Stimulated activated CD8-positive, alpha-beta memory T cell treated with anti-CD3 and anti-CD28 coated beads, Interleukin-2, amount 100 ng/mL, for 1 hour (primary cell): Measurements from ENCODE around the gene MAP3K4.

Experiments
- DNase-seq, 2 donors: peaks; one replicate each; pipeline ENCODE4 v3.0.0-alpha.2; 2020; ENCODE audit warnings: low read depth in 2 of 2

MAP3K4 gene

DNA sequence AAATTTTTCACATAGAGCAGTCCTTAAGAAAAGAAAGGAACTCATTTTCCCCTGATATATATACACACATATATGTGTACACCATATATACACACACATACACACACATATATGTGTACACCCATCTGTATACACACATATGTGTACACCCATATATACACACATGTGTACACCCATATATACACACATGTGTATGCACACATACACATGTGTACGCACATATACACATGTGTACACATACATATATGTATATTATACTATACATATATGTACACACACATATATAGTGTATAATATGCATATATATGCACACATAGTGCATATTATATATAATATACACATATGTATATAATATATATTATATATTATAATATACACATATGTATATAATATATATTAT is 9.1 kb downstream of the MAP3K4 start:
- no peak for DNase-seq

DNA sequence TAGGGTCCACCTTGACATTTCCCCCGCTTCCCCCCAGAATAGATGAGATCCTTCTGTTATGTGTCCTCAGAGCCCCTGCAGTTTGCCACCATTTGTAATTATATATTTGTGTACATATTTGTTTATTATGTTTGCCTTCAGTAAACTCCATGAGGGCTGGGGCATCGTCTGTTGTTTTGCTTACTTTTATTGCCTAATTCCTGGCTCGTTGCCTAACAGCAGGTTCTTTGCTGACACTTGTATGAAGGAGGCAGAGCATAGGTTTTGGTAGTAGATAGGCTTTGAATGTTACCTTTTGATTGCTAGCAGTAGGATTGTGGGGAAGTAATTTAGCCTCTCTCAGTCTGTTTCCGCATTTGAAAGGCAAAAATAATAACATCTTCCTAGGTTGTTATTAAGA is 9.9 kb downstream of the MAP3K4 start:
- no peak for DNase-seq

DNA sequence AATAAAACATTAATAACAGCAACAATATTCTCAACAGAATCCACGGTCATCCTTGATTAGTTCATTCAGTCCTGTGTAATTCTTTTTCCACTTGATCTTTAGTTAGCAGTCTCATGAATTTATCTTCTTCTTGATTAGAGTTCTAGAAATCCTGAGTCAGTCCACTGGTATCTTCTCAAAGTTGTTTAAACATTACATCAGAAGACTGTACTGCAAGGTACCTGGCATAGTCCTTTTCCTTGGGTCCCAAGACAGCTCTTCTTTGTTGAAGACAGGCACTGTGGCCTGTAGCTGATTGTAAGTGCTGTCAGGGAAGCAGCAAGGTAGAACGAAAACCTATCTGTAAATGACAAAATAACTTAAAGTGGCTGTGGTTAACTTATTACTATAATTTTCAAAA is 11.8 kb downstream of the MAP3K4 start:
- DNase-seq: no peak

DNA sequence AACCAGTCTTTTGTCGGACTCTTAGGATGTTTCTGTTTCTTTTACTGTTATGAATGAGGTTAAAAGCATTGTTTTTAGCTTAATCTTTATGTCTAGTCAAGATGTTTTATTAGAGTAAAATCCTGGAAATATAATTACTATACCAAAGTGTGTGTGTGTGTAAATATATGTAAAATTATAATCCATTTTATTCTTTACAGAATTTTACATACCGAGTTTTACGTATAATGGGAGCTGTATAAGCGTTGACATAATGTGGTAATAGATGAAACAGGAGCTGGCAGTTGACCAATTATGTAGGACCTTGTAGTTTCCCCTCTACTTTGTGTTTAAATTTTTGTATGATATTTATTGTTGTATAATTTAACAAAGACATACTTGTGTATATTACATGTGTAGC is 16.7 kb downstream of the MAP3K4 start:
- no peak for DNase-seq

DNA sequence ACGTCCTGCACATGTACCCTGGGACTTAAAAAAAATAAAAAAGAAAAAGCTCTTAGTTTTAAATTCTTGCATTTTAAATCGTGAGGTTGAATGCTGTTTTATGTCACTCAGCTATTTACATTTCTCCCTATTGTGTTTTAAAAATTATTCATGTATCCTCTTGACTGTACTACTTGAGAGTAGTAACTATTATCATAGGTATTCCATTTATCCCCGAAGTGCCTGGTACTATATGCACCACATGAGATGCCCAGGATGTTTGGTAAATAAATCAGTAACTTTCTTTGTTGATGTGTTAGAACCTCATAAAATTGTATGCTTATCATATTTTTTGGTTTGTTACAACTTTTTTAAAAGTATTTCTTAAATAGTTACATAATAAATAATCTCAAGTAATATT is 18.4 kb downstream of the MAP3K4 start:
- DNase-seq: no peak

DNA sequence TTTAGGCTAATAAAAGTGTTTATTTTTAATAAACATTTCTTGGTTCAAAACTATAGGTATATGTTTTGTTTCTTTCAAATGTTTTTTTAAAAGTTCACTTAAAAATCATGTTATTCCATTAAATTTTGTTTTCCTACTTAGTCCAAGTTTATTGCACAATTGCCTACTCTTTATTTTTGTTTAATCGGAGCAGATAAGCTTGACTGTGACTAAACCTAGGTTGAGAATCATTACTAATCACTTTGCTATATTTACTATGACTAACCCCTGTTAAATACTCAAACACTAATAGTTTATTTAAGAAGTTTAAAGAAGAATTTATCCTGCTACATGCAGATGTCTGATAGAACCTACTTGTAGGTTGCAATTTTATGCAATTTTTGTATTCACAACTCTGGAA is 18.8 kb downstream of the MAP3K4 start:
- no peak for DNase-seq

DNA sequence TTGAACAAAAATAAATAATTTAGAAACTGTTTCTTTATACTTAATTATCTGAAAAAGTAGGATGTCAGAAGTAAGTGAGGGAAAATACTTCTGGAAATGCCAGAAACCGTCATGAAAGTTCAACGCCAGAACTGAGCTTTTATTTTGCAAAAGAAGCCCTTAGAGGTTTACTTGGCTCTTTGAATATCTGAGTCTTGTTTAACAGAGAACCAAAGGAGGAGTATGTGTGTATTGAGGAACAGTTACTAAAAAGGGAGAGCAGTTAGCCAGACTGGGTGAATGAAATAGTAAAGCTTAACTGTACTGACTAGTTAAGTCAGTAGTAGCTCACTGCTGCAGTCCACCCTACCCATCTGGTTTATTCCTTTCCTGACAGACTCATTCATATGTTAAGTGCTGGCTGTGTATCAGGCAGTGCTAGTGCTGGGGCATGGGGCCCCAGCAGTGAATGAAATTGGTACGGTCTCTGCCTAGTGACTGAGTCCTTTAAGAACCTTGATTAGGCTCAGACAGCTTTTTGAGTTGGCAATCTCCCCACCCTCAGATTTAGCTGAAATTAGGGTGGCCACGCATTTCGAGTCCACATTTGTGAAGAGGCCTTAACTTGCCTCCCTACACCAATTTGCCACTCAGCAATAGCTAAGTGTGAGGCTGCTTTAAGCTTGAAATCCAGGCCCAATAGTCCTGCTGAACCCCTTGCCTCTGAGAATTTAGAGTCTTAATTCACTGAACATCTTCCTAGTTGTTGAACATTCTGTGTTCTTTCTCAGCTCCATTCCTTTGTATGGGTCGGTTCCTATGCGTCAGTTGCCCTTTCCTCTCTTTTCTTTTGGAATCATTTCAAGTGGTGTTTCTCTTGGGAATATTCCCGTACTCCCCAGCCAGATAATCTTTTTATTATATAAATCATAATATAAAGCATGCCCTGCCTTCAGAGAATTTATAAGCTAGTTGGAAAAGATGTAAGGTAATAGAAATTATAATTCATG is 20.2 kb downstream of the MAP3K4 start:
- DNase-seq: no peak

DNA sequence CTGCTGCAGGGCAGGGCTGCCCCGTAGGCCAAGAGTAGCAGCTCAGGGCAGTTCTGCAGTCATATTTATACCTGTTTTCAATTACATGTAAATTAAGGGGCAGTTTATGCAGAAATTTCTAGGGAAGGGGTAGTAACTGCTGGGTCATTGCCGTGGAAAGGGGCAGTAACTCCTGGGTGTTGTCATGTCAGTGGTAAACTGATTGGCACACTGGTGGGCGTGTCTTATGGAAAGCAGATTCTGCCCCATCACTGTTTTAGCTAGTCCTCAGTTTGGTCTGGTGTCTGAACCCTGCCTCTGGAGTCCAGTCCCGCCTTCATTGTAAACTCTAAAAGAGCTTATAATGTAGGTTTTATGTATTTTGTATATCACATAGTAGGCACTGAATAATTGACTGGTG is 22.1 kb downstream of the MAP3K4 start:
- no peak for DNase-seq

DNA sequence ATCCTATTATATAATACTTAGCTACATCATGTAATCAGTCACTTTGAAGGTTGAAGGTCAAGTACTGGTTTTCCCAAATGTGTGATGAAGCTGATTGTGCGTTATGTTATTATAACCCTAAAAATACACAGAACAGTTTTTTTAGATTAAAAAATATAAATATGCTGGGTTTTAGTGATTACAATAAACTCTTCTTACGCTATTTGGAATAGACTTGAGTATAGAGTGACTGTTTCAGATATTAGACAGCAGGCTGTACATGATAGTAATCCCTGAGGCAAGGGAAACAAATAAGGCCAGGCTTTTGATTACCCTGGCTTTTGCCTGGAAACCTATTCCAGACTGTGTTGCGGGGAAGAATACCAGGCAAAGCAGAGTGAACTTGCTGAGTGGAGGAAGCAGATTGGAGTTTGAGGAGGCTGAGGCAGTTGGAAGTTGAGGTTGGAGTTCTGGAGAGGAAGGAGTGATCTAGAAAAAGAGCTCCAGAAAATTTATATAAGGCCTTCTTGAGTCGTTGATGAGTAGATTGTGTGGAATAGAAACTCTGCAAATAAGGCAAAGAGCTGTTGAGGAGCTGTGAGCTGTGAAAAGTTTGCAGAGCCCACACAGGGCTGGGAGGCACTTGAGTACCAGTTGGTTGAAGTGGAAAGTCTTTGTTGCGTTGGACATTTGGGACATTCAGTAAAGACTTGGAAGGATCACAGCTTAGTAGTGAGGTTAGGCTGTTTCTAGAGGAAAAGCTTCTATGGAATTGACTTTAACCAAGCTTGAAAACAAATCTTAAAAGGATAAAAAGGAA is 26.4 kb downstream of the MAP3K4 start:
- no peak for DNase-seq

DNA sequence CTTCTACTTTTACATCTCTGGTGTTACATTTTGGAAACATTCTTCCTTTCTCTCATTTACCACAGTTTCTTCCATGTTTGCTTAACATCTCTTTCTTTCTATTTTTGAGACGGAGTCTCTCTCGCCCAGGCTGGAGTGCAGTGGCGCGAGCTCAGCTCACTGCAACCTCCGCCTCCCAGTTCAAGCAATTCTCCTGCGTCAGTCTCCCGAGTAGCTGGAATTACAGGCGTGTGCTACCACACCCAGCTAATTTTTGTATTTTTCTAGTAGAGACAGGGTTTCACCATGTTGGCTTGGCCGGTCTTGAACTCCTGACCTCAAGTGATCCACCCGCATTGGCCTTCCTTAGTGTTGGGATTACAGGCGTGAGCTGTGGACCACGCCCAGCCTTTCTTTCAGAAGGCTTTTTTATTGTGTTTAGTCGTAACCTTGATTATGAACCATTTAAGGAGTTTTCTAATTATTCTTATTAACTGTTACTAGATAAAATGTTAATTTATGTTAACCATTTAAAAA is 27.8 kb downstream of the MAP3K4 start:
- DNase-seq: no peak

DNA sequence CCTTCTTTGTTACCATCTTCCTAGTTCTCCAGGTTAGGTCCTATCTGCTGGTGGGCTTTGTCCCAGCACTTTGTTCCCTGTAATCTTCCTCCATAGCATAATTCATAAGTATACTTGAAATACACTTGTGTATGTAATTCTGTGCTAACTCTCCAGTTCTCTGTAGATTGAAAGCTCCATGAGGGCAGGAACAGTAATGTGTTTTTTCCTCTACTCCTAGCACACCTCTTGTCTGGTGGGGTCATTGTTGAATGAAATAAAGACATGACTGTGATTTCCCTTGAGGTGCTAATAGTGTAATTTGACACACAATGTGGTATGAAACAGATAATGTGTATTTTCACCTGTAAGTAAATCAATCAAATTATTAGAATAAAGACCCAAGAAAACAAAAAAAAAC is 30.0 kb downstream of the MAP3K4 start:
- no peak for DNase-seq

DNA sequence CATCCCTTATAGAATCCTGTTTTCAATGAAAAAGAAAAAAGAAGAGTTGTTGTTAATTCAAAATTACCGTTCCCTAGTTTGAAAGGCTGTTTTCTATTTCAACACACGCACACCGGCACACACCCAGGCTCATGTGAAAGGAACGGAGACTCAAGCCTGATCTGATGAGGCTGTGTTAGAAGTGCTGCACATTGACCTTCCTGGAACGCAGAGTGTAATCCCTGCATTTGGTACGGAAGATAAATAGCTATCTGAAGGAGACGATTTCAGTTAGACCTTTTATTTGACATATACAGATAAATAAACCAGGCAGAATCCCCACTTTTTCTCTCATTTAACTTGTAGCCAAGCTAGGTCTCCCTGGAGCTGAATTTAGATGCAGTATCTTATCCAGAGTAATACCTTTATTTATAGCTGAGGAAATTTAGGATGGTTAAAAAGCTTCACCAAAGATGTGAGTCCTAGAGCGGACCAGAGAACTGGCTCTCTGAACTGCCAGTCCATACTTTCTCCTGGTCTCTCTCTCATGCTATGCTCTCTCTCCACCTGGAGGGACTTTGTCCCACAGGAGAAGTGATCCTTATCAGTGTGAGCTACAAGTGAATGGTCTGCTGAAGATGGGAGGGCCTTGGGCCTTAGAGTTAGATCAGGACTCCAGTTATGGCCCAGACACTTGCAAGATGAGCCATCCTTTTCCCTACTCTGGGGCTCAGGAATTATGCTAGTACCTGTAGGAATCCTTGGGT is 30.6 kb downstream of the MAP3K4 start:
- DNase-seq: no peak

DNA sequence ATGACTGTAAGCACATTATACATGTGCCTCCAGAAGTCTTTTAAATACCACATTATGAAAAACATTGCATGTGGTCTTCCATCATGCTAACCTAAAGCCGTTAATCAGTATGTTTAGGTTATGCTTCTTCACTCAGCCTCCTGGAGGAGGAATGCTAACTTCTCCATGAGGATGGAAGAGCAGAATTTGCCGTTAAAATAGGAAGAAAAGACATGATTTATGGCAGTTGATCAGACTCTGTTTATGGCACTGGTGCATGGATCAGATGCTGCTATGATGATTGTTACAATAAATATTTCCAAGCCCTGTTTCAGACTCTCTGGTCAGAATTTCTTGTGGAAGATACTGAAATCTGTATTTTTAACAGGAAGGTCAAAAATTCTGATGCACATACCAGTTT is 31.7 kb downstream of the MAP3K4 start:
- DNase-seq: no peak

DNA sequence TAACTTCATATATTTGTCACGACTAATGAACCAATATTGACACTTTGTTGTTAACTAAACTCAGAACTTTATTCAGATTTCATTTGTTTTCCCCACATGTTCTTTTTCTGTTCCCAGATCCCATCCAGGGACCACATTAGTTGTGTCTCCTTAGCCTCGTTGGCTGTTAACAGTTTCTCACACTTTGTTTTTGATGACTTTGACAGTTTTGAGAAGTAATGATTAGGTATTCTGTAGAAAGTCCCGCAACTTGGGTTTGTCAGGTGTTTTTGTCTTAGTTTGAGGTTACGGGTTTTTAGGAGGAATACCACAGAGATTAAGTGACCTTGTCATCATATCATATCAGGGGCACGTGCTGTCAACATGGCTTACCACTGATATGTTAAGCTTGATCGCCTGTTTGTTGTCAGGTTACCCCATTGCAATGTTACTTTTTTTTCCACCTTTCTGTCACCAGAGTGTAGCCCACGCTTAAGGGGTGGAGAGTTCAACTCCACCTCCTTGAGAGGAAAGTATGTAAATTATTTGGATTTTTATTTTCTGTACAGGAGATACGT is 32.9 kb downstream of the MAP3K4 start:
- no peak for DNase-seq

DNA sequence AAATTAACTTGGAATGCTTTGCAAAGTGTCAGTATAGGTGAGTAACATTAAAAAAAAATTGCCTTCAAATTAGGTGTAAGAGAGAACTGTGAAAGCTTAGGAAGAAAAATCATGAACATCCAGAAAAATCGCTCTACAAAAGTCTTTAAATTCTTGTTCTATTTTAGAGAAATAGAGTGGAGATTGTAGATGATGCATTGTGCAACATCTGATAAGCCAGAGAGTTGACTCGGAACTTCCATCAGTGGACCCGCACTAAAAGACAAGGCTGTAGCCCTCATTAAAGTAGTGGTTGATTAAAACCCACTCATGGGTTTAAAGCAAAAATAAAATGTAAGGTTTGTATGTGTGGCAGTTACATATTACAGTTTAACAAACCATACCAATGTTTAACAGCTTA is 35.8 kb downstream of the MAP3K4 start:
- DNase-seq: no peak

DNA sequence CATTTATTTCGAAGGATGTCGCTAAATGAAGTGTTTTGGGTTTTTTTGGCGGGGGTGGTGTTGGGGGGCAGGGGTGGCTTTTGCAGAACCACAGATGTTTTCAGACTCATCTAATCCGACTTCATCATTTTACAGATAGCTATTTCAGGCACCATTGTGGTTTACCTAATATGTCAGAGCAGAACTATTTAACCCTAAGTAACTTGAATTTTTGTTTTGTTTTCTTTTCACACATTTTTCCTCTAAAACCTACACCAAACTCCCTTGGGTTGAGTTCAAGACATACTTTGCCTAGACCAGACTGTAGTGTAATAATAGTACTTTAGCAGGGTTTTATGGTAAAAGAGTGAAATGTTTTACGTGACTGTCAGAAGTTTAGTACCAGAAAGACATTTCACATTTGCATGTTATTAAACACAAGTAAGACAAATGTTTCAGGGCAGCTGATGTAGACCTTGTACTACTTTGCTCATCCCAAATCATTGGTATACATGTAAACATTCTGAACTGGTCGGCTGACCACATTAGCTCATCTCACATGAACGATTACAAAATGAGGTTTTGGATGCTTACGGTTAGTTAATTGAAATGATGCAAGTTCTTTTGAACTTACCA is 37.7 kb downstream of the MAP3K4 start:
- DNase-seq: no peak

DNA sequence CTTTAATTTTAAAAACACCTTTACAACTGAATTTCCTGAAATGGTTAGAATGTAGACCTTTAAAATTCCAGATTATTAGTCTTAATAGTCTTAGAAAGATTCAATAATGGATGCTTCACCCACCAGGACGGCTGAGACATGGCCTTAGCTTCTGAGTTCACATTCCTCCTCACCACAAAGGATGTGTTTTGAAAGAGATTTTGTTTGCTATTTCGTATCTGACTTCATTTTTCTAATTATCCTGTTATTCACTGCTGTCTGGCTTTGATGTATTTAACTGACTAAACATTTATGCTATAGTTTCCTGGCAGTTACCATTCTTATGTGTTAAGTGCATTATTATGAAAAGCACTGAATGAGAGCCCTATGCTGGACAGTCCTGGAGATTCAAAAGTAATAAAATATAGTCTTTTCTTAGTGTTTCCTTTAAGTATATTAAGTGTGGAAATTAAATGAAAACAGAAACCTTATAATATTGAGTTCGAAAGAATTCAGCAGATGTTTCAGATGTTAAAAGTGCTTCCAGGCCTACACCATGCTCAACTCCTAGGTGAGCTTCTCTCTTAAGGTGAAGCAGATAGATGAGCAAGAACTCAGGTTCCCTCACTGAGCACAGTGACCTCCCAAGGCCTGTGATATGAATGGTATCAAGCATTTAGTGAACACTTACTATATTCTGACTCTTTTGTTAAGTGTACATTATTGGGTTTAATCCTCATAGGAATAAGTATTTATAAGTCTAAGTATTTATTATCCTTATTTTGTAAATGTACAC is 40.3 kb downstream of the MAP3K4 start:
- DNase-seq: no peak

DNA sequence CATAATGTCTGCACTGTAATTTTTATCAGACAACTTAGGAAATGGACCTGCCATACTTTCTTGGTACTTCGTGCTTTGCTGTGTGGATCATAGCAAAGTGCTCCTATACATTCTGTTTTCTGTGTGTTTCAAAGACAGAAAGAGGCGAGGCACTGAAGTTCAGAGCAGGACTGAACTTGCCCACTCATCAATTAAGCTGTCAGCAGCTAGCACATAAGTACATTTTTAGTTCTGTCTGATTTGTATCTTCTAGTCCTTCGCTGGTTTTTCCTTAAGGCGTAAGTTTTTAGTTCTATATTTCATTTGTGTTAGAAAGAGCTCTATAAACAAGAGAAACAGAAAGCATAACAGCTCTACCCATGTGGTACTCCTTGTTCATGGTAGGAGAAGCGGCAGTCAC is 42.1 kb downstream of the MAP3K4 start:
- DNase-seq: no peak

DNA sequence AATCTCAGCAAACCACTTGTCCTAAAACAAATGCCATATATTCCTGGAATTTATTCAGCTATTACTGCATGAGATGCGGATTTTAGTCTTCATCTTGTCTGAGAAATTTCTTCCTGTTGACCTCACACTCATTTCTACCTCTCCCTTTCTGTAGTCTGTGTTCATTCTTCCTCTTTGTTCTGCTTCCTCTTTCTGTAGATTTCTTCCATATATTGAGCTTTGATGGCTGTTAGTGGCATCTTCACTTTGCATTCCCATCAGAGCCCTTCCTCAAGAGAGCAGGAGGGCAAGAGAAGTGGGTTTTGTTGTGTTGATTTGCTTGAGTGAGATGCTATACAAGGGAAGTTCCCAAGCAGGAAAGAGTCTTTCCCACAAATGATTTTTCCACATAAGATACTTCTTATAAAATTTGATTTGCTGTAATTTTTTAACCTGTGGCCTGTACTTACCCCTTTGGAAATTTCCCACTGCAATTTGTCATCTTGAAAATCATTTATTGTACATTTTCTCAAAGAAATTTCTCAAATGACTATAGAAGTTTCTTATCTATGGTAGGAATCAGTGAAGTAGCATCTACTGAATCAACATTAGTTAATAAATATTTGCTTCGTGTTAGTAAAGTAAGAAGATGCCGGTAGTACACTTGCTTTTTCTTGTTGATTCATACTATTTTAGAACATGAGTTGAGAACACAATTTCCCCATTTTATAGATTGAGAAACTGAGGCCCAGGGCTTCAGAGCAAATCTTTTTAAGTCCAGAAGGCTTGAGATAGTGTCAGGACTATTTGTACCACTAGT is 43.8 kb downstream of the MAP3K4 start:
- no peak for DNase-seq

DNA sequence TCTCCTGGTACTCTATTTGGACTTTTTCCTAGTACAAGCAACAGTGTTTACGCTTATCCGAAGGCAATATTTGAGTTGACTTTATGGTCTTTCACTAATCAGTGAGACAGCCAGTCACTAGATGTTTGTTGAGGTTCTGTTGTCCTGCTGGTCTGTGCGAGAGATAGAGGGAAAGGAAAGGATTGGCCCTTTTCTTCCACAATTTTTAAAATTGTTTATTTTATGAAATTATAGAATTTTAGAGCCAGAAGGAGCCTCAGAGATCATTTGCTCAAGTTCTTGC is 44.4 kb downstream of the MAP3K4 start:
- no peak for DNase-seq
